Stomach (tissue), 4 donors: Measurements from ENCODE around the gene TEAD4.

Experiments
- POLR2A ChIP-seq, 4 donors: fragments of 450-650 bp; IDR thresholded peaks; one replicate each; pipeline ENCODE4 v1.6.1; 2016; ENCODE audit warnings: antibody characterized with exemption in 4 of 4, control low read depth in 2 of 4, mild to moderate bottlenecking in 1 of 4, moderate library complexity in 1 of 4
- TF ChIP-seq, protein P1 (sequence below), 7 experiments: fragments of 450-650 bp in 4 of 7; fragments of 200-600 bp in 3 of 7; sonication (generic) in 3 of 7; IDR thresholded peaks; one replicate each; pipeline ENCODE4 v1.5.1; 2016 to 2019; ENCODE audit warnings: antibody characterized with exemption in 7 of 7, control low read depth in 2 of 7, mild to moderate bottlenecking in 1 of 7

- no peak for TF ChIP-seq POLR2A (IDR thresholded peaks at IDR 0.05)
- TF ChIP-seq, protein P1, sequence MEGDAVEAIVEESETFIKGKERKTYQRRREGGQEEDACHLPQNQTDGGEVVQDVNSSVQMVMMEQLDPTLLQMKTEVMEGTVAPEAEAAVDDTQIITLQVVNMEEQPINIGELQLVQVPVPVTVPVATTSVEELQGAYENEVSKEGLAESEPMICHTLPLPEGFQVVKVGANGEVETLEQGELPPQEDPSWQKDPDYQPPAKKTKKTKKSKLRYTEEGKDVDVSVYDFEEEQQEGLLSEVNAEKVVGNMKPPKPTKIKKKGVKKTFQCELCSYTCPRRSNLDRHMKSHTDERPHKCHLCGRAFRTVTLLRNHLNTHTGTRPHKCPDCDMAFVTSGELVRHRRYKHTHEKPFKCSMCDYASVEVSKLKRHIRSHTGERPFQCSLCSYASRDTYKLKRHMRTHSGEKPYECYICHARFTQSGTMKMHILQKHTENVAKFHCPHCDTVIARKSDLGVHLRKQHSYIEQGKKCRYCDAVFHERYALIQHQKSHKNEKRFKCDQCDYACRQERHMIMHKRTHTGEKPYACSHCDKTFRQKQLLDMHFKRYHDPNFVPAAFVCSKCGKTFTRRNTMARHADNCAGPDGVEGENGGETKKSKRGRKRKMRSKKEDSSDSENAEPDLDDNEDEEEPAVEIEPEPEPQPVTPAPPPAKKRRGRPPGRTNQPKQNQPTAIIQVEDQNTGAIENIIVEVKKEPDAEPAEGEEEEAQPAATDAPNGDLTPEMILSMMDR (IDR thresholded peaks at IDR 0.05) = no peak
These were observed 127.0 kb downstream of the TEAD4 start for GRCh38 chr12:3086211-3086610.
